Heart left ventricle (tissue), 16 donors: ENCODE measurements around the gene P2RY10. TPM values are rescaled to one million over a fixed set of nuclear protein-coding genes. Genes with fewer than 3 reads are reported as not detected.

Source experiments
- ATAC-seq, 4 donors: fragments of 200-7000 bp; cut with Tn5 transposase; one replicate each; pipeline ENCODE4 v1.9.1; 2020 to 2022; ENCODE audit warnings: moderate library complexity in 4 of 4, mild to moderate bottlenecking in 3 of 4, moderate number of reproducible peaks in 1 of 4
- DNase-seq, 5 donors: peaks; one replicate each; pipeline ENCODE4 v3.0.0-alpha.2; 2020
- H3K27ac ChIP-seq, 12 donors: fragments of 200-600 bp; sonication (generic) in 4 of 12; one replicate each; pipeline versions ENCODE4 v1.5.0 to v1.8.0; 2016 to 2022; ENCODE audit warnings: mild to moderate bottlenecking in 2 of 12
- H3K27me3 ChIP-seq, 9 donors: fragments of 200-600 bp; sonication (generic) in 2 of 9; one replicate each; pipeline versions ENCODE4 v1.5.1 to v1.8.0; 2016 to 2022; ENCODE audit warnings: mild to moderate bottlenecking in 3 of 9
- H3K36me3 ChIP-seq, 9 donors: fragments of 200-600 bp; sonication (generic) in 2 of 9; one replicate each; pipeline versions ENCODE4 v1.5.0 to v1.8.0; 2018 to 2022; ENCODE audit warnings: mild to moderate bottlenecking in 2 of 9
- H3K4me1 ChIP-seq, 12 donors: fragments of 200-600 bp; sonication (generic) in 4 of 12; one replicate each; pipeline versions ENCODE4 v1.5.0 to v1.8.0; 2016 to 2022; ENCODE audit warnings: mild to moderate bottlenecking in 3 of 12
- H3K4me3 ChIP-seq, 12 donors: fragments of 200-600 bp; sonication (generic) in 4 of 12; one replicate each; pipeline versions ENCODE4 v1.5.0 to v1.8.0; 2017 to 2022; ENCODE audit warnings: mild to moderate bottlenecking in 9 of 12, moderate library complexity in 4 of 12
- H3K9me3 ChIP-seq, 12 donors: fragments of 200-600 bp; sonication (generic) in 4 of 12; one replicate each; pipeline versions ENCODE4 v1.5.0 to v1.8.0; 2016 to 2022; ENCODE audit warnings: mild to moderate bottlenecking in 1 of 12
- POLR2A ChIP-seq, 2 donors: fragments of 450-650 bp; IDR thresholded peaks; one replicate each; pipeline ENCODE4 v1.6.1; 2017; ENCODE audit warnings: antibody characterized with exemption in 2 of 2, mild to moderate bottlenecking in 2 of 2, moderate library complexity in 2 of 2
- WGBS, 4 donors: extraction: QIAGEN DNeasy Blood & Tissue Kit in 2 of 4; methylation state at CpG; one replicate each; pipeline versions ENCODE4 v1.1.5 to v1.1.7; 2013 to 2018; 5-methylcytosine and 5-hydroxymethylcytosine counted together
- intact Hi-C, 10 donors: fragments of 100-400 bp; cut with DNase I; formaldehyde crosslinking; loops; one replicate each; pipeline versions ENCODE4 v1.11.1 to v1.14.2; 2022
- long read RNA-seq, 3 donors: library from polyadenylated mRNA; unstranded; transcript quantifications; one replicate each; pipeline ENCODE4 v2.0.0, GENCODE V29; 2020 to 2021
- polyA plus RNA-seq, 2 donors: library from polyadenylated mRNA; stranded (reverse); fragments of 200-250 nt; gene quantifications; one replicate each; pipeline ENCODE4 v1.2.3, GENCODE V29; 2013
- total RNA-seq, 9 donors: library from RNA; depleted of rRNA in 2 of 9; stranded (reverse); fragments of >200 nt in 2 of 9; fragmentation: NEBNext Ultra II Directional in 3 of 9; extraction: Animal tissue kit (Norgen Biotek cat#: 25700) in 3 of 9; gene quantifications; one replicate each; pipeline versions ENCODE4 v1.1.0 to v1.2.4, GENCODE V29; 2016 to 2023
- TF ChIP-seq, protein P1 (sequence below), 12 donors: fragments of 200-600 bp; sonication (generic) in 4 of 12; IDR thresholded peaks; one replicate each; pipeline versions ENCODE4 v1.5.0 to v1.8.0; 2018 to 2022; ENCODE audit warnings: antibody characterized with exemption in 12 of 12, mild to moderate bottlenecking in 5 of 12
- donor health status: ischemic (EF 13 %, LVEDD 7.1; RV severe dilation, severe dysfunction).
- donor health status: healthy with polysubstance abuse.
- donor health status: DM: no; HTN: yes; CAD: no.
- donor health status: DM: no; HTN: no; CAD: no.
- donor health status: ischemic (EF 25% LVEDD 6.9; RV normal size, moderate dysfunction).
- donor health status: ischemic (EF 25% LVEDD 5.7; RV mildly dilated, moderate dysfunction).
- donor health status: healthy.
- donor health status: DM: yes; HTN: yes; CAD: no.
- donor health status: ischemic (EF 35%, LVEDD 5.7; RV mildly dilated, moderate dysfunction).
- donor health status: nonischemic (EF 11% LVEDD 7.7; RV severe dilation, severe dysfunction).
- donor health status: DM: yes; HTN: yes; CAD: no.
- donor health status: PGD.
- donor health status: ischemic (EF 29% LVEDD 5.4; RV normal size, mild dysfunction).
- donor health status: nonischemic (EF 23%, LVEDD 6.1; RV moderate dilation, normal function).

P2RY10 gene, protein sequence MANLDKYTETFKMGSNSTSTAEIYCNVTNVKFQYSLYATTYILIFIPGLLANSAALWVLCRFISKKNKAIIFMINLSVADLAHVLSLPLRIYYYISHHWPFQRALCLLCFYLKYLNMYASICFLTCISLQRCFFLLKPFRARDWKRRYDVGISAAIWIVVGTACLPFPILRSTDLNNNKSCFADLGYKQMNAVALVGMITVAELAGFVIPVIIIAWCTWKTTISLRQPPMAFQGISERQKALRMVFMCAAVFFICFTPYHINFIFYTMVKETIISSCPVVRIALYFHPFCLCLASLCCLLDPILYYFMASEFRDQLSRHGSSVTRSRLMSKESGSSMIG
- total RNA-seq: 1 to 10 TPM in 1 of 9 donors, under 1 TPM in 2, not detected in 6; 0.63 to 1.8 (median 0.79) TPM
- polyA plus RNA-seq: under 1 TPM in 1 of 2 donors, not detected in 1; 0.07 TPM
- long read RNA-seq, donor 1: 0 reads
- long read RNA-seq, donor 2: 0 reads
- long read RNA-seq, donor 3: 0 reads

DNA sequence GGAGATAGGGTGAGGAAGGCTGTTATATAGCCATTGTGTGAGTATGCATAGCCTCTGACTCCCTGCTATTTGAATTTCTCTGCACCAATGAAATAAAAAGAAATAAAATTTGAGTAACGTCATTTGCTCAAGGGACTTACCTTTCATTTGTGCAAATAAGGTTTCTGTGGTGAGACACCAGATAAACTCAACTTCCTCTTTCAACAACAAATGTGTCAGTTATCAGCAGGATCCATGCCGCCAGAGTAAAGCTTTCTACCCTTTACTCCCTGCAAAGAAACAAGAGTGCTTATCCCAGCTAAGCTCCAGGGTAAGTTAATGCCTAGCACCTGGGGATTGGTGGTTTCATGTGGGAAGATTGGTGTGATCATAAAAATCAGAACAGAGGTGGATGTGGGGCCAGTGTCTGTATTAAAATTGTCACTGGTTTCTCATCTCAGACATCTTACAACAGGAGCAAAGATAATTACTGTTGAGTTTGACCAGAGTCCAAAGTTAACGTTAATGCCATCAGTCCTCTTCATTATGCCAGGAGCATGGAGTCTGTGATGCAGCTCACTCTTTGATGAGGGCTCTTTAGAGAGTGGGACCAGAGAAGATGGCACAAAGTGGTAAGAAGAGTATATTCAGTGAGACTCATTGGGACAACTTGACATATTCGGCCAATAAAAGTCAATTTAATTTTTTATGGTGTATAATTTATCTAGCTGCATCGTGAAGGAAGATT, at the start of gene P2RY10:
Gene P2RY10 (plus strand): TSS at position 206 of the 727 bp plus-strand sequence. CDS start 15,130 bp downstream, outside the sequence.
- Histone ChIP-seq H3K27me3 (no peaks in the 10 kb centered on the region), H3K27ac (peak within 1 kb of the TSS in 1 of 12 donors; percentile 44), H3K9me3 (no peaks in the 10 kb centered on the region), H3K36me3 (no peaks in the 10 kb centered on the region), H3K4me1 (peaks cover 0 to 5% (median 0%) of the 10 kb centered on the region in 12 donors), H3K4me3 (peak within 1 kb of the TSS in 1 of 12 donors; percentile 38)
- TF ChIP-seq, protein P1, sequence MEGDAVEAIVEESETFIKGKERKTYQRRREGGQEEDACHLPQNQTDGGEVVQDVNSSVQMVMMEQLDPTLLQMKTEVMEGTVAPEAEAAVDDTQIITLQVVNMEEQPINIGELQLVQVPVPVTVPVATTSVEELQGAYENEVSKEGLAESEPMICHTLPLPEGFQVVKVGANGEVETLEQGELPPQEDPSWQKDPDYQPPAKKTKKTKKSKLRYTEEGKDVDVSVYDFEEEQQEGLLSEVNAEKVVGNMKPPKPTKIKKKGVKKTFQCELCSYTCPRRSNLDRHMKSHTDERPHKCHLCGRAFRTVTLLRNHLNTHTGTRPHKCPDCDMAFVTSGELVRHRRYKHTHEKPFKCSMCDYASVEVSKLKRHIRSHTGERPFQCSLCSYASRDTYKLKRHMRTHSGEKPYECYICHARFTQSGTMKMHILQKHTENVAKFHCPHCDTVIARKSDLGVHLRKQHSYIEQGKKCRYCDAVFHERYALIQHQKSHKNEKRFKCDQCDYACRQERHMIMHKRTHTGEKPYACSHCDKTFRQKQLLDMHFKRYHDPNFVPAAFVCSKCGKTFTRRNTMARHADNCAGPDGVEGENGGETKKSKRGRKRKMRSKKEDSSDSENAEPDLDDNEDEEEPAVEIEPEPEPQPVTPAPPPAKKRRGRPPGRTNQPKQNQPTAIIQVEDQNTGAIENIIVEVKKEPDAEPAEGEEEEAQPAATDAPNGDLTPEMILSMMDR (IDR thresholded peaks at IDR 0.05): no peak
- TF ChIP-seq POLR2A (IDR thresholded peaks at IDR 0.05): no peak
- DNase-seq: no peak
- intact Hi-C loops: no loop called here
- no peak for ATAC-seq
- WGBS, 4 donors: 45 to 64% (median 57%) methylated on average over 5 of the region's 5 CpGs

DNA sequence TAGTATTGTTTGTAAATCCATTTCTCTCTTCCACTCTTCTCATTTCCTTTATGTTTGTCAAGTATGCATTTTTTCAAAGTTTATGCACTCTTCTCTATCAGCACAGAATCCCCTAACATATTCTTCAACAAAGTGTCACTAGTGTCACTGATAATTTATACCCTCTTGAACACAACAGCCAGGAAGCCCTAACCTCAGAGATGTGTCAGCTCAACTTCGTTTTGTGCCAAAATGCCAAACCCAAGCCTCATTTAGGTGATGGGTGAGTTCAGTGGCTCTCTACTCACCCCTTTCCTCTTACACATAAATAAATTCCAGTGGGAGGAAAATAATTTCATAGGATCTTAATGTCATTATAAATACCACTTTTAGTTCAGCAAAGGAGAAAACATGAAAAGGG, 22.4 kb upstream of the P2RY10 start:
- intact Hi-C loops: no loop called here
- H3K36me3 ChIP-seq: no peaks in the 10 kb centered on the region
- DNase-seq (no peak), ATAC-seq (no peak)
- TF ChIP-seq, protein P1 (IDR thresholded peaks at IDR 0.05): no peak
- no peak for TF ChIP-seq POLR2A (IDR thresholded peaks at IDR 0.05)
- H3K27ac ChIP-seq: no peak overlapping the region
- H3K4me1 ChIP-seq: no peaks in the 10 kb centered on the region
- H3K4me3 ChIP-seq: no peak overlapping the region
- WGBS, 4 donors: 39 to 72% (median 50%) methylated on average over 1 of the region's 1 CpG
- no peaks in the 10 kb centered on the region for H3K27me3 ChIP-seq
- no peaks in the 10 kb centered on the region for H3K9me3 ChIP-seq

DNA sequence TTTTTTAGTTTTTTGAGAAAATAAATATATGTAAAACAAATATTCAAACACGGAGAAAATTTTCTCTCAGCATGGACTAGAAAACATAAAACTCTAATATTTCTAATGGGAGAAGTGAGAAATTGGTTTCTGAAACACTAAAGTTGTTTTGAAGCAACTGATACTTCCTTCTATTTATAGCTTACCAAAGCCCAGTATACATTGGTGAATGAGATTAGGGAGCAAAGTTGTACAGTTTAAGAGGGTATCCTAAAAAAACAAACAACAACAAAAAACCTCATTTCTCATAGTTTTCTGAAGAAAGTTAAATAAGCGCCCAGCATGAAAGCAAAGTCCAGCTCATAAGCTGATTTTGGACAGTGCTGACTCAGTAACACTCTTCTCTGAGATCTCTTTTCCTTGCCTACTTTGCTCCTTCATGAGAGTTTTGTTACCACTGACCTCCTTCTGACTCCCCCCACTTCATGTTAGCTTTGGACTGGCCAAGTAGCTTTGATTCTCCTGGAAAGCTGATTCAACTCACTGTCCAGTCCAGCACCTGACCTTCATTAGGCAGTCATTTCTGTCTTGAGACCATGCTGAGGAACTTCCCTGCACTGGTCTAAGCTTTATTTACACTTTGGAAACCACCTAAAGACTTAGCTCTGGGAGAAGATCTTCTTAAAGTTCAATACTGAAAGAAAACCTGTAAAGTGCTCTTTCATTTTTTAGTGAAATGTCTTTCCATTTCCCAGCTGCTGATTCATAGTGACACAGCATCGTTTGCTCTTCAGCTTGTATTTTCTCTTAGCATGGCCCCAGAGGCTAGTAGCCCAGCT, 21.8 kb upstream of the P2RY10 start:
- H3K27ac ChIP-seq: no peak overlapping the region
- TF ChIP-seq POLR2A (IDR thresholded peaks at IDR 0.05): no peak
- TF ChIP-seq, protein P1 (IDR thresholded peaks at IDR 0.05): no peak
- H3K4me3 ChIP-seq: no peak overlapping the region
- 51 to 70% (median 63%) methylated on average over 3 of the region's 3 CpGs for WGBS, 4 donors
- no peaks in the 10 kb centered on the region for H3K4me1 ChIP-seq
- intact Hi-C loops: no loop called here
- H3K36me3 ChIP-seq: no peaks in the 10 kb centered on the region
- no peaks in the 10 kb centered on the region for H3K9me3 ChIP-seq
- H3K27me3 ChIP-seq: no peaks in the 10 kb centered on the region
- no peak for DNase-seq
- ATAC-seq: no peak
